Brain microvascular endothelial cell (primary cell): ENCODE data around the gene PSMB2.
A peak's percentile ranks its signal among the peaks of the same experiment; 100 is the strongest.

ENCODE experiments used
- DNase-seq: peaks from one replicate; pipeline ENCODE4 v3.0.0-alpha.2; 2020
- H3K27ac ChIP-seq: fragments of 250-450 bp; sonication (Bioruptor Pico); 2 replicates; pipeline ENCODE4 v1.5.1; 2020; ENCODE audit warnings: mild to moderate bottlenecking, moderate library complexity
- H3K27me3 ChIP-seq: fragments of 250-450 bp; sonication (Bioruptor Pico); replicated peaks from 2 replicates; pipeline ENCODE4 v1.5.1; 2020; ENCODE audit warnings: mild to moderate bottlenecking
- H3K36me3 ChIP-seq: fragments of 250-450 bp; sonication (Bioruptor Pico); replicated peaks from 2 replicates; pipeline ENCODE4 v1.5.1; 2020; ENCODE audit warnings: mild to moderate bottlenecking
- H3K4me3 ChIP-seq: 2 replicates; pipeline ENCODE4 v1.5.1; 2011; ENCODE audit warnings: low read depth, mild to moderate bottlenecking, control low read depth, low read length, moderate library complexity
- CTCF ChIP-seq: IDR thresholded peaks from 2 replicates; pipeline ENCODE4 v1.5.1; 2011; ENCODE audit warnings: low read depth, mild to moderate bottlenecking, moderate library complexity, low read length, control low read depth, inconsistent platforms; ENCODE audit errors: missing control alignments
- in situ Hi-C: cut with HindIII; loops from 2 replicates; pipeline ENCODE4 v1.10.0; 2017; ENCODE audit warnings: low sequenced_read_pairs, low pct_ligation_motif_present

PSMB2 gene

GRCh38 chr1:35561297-35561971, 79.9 kb downstream of the PSMB2 start:
- no peak overlapping the region for H3K4me3 ChIP-seq
- H3K27me3 ChIP-seq, result no peaks in the 10 kb centered on the region
- in situ Hi-C loops, result no loop called here
- H3K36me3 ChIP-seq, result peaks cover 21% of the 10 kb centered on the region
- DNase-seq, result no peak
- no peak overlapping the region for H3K27ac ChIP-seq
- no peak for TF ChIP-seq CTCF

GRCh38 chr1:35560256-35561225, 80.8 kb downstream of the PSMB2 start:
- no peak for TF ChIP-seq CTCF
- in situ Hi-C loops, result no loop called here
- H3K36me3 ChIP-seq, result peaks cover 19% of the 10 kb centered on the region
- DNase-seq, result no peak
- H3K4me3 ChIP-seq, result no peak overlapping the region
- no peak overlapping the region for H3K27ac ChIP-seq
- no peaks in the 10 kb centered on the region for H3K27me3 ChIP-seq

- in situ Hi-C loops, result no loop called here
- Histone ChIP-seq H3K27me3 (no peaks in the 10 kb centered on the region), H3K36me3 (peaks cover 13% of the 10 kb centered on the region), H3K4me3 (no peak overlapping the region), H3K27ac (no peak overlapping the region)
- DNase-seq, result no peak
- no peak for TF ChIP-seq CTCF
Measured at GRCh38 chr1:35559317-35559944, 81.9 kb downstream of the PSMB2 start.

DNA sequence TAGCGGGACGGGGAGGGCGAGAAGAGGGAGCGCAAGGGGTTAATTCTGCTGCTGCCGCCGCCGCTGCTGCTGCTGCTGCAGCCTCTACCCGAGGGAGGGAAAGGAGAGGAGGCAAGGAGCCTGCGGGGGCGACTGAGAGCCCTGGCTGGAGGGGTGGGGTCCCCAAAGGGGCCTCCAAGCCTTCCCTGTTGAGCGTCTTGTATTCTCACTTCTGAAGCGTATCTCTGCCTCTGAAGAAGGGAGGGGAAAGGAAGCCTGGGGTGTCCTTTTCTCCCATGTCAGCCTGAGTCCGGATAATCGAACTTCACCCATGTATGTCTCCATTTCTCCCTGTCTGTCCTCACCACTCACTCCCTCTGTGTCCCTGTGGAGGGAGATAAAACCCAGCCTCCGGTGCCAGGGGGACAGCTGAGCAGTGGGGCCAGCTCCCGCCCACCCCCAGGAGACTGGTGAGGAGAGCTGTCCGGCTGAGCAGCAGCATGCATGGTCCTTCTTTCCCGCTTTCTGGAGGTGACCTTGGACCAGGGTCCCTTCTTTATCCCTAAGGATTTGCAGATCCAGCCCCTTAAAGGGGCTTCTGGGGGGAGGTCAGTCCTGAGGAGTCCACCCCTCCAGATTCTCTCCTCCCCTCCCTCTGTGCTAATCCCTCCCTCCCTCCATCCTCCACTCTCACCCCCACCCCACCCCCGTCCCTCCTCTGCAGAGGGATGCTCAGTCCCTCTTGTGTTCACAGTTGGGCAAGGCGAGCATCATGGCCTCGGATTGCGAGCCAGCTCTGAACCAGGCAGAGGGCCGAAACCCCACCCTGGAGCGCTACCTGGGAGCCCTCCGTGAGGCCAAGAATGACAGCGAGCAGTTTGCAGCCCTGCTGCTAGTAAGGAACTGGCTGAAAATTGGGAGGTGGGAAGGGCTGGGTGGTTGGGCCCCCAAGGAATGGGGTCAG, 82.7 kb downstream of the PSMB2 start:
- in situ Hi-C loops, result no loop called here
- Histone ChIP-seq H3K27ac (no peak overlapping the region), H3K36me3 (peaks cover 8% of the 10 kb centered on the region), H3K27me3 (no peaks in the 10 kb centered on the region), H3K4me3 (peak overlapping the region; percentile 93)
- DNase-seq, result no peak
- no peak for TF ChIP-seq CTCF
